ENCODE measurements around the gene RAP1GAP2.

- TF ChIP-seq ZNF571 (tag by site-specific recombination; IDR thresholded peaks at IDR 0.05), result no peak
- TF ChIP-seq, protein P1, sequence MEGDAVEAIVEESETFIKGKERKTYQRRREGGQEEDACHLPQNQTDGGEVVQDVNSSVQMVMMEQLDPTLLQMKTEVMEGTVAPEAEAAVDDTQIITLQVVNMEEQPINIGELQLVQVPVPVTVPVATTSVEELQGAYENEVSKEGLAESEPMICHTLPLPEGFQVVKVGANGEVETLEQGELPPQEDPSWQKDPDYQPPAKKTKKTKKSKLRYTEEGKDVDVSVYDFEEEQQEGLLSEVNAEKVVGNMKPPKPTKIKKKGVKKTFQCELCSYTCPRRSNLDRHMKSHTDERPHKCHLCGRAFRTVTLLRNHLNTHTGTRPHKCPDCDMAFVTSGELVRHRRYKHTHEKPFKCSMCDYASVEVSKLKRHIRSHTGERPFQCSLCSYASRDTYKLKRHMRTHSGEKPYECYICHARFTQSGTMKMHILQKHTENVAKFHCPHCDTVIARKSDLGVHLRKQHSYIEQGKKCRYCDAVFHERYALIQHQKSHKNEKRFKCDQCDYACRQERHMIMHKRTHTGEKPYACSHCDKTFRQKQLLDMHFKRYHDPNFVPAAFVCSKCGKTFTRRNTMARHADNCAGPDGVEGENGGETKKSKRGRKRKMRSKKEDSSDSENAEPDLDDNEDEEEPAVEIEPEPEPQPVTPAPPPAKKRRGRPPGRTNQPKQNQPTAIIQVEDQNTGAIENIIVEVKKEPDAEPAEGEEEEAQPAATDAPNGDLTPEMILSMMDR (tag by site-specific recombination; IDR thresholded peaks at IDR 0.05), result no peak
- TF ChIP-seq ZNF140 (tag by site-specific recombination; IDR thresholded peaks at IDR 0.05), result no peak
- TF ChIP-seq YY2 (tag by site-specific recombination; IDR thresholded peaks at IDR 0.05), result no peak
- TF ChIP-seq ZNF624 (tag by site-specific recombination; IDR thresholded peaks at IDR 0.05), result no peak
- no peak for TF ChIP-seq ZNF302 (tag by site-specific recombination; IDR thresholded peaks at IDR 0.05; ENCODE audit: low read depth)
- no peak for TF ChIP-seq ZNF623 (tag by site-specific recombination; IDR thresholded peaks at IDR 0.05)
- TF ChIP-seq ZEB2 (tag by site-specific recombination; IDR thresholded peaks at IDR 0.05), result no peak
- TF ChIP-seq, protein P2, sequence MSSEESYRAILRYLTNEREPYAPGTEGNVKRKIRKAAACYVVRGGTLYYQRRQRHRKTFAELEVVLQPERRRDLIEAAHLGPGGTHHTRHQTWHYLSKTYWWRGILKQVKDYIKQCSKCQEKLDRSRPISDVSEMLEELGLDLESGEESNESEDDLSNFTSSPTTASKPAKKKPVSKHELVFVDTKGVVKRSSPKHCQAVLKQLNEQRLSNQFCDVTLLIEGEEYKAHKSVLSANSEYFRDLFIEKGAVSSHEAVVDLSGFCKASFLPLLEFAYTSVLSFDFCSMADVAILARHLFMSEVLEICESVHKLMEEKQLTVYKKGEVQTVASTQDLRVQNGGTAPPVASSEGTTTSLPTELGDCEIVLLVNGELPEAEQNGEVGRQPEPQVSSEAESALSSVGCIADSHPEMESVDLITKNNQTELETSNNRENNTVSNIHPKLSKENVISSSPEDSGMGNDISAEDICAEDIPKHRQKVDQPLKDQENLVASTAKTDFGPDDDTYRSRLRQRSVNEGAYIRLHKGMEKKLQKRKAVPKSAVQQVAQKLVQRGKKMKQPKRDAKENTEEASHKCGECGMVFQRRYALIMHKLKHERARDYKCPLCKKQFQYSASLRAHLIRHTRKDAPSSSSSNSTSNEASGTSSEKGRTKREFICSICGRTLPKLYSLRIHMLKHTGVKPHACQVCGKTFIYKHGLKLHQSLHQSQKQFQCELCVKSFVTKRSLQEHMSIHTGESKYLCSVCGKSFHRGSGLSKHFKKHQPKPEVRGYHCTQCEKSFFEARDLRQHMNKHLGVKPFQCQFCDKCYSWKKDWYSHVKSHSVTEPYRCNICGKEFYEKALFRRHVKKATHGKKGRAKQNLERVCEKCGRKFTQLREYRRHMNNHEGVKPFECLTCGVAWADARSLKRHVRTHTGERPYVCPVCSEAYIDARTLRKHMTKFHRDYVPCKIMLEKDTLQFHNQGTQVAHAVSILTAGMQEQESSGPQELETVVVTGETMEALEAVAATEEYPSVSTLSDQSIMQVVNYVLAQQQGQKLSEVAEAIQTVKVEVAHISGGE (tag by site-specific recombination; conservative IDR thresholded peaks at IDR 0.05; ENCODE audit: low read depth), result no peak
- no peak for TF ChIP-seq ZNF530 (tag by site-specific recombination; IDR thresholded peaks at IDR 0.05; ENCODE audit: low read depth)
These were observed 163.3 kb downstream of the RAP1GAP2 start for GRCh38 chr17:2959371-2960130.
